Neural cell (in vitro differentiated cells): ENCODE data around the gene RNF25.
A peak's percentile ranks its signal among the peaks of the same experiment; 100 is the strongest.

ENCODE experiments used
- POLR2AphosphoS5 ChIP-seq: IDR thresholded peaks from 2 replicates; pipeline ENCODE4 v1.6.1; 2012
- SMC3 ChIP-seq: fragments of 450-650 bp; conservative IDR thresholded peaks from 2 replicates; pipeline ENCODE4 v1.6.1; 2014; ENCODE audit warnings: antibody characterized with exemption, mild to moderate bottlenecking, moderate library complexity; ENCODE audit not compliant: poor library complexity
- TF ChIP-seq, protein P1 (sequence below): IDR thresholded peaks from 2 replicates; pipeline ENCODE4 v1.6.1; 2012; ENCODE audit warnings: borderline replicate concordance
- TF ChIP-seq, protein P2 (sequence below): fragments of 450-650 bp; IDR thresholded peaks from 2 replicates; pipeline ENCODE4 v1.5.1; 2014; ENCODE audit warnings: antibody characterized with exemption, mild to moderate bottlenecking, moderate library complexity; ENCODE audit not compliant: poor library complexity, severe bottlenecking

DNA sequence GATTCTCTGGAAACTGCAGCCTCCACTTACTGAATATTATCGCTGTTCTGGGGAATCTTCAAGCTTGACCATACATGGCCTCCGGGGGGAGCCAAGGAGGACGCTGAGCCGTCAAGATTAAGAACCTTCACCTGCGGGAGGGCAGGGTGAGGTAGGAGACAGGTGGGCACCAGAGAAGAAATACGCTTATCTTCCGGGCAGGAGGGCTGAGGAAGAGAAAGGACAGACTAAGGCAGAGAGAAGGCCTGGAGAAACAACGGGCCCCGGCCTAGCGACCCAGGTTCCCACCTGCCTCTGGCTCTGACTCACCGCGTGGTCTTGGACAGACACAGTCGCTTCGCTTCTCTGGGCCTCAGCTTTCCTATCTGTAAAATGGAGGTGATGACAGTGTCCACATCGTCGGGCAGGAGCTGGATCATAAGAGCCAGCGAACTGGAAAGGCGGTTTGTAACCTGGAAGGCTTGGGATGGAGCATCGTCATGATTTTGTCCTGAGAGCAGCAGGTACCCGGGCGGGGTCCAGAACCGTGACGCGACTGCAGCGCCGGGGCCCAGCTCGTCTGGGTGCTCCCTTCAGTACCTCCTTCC, 13.0 kb downstream of the RNF25 start:
- no peak for TF ChIP-seq POLR2AphosphoS5
- TF ChIP-seq SMC3 = peak; percentile 30
- TF ChIP-seq, protein P1, sequence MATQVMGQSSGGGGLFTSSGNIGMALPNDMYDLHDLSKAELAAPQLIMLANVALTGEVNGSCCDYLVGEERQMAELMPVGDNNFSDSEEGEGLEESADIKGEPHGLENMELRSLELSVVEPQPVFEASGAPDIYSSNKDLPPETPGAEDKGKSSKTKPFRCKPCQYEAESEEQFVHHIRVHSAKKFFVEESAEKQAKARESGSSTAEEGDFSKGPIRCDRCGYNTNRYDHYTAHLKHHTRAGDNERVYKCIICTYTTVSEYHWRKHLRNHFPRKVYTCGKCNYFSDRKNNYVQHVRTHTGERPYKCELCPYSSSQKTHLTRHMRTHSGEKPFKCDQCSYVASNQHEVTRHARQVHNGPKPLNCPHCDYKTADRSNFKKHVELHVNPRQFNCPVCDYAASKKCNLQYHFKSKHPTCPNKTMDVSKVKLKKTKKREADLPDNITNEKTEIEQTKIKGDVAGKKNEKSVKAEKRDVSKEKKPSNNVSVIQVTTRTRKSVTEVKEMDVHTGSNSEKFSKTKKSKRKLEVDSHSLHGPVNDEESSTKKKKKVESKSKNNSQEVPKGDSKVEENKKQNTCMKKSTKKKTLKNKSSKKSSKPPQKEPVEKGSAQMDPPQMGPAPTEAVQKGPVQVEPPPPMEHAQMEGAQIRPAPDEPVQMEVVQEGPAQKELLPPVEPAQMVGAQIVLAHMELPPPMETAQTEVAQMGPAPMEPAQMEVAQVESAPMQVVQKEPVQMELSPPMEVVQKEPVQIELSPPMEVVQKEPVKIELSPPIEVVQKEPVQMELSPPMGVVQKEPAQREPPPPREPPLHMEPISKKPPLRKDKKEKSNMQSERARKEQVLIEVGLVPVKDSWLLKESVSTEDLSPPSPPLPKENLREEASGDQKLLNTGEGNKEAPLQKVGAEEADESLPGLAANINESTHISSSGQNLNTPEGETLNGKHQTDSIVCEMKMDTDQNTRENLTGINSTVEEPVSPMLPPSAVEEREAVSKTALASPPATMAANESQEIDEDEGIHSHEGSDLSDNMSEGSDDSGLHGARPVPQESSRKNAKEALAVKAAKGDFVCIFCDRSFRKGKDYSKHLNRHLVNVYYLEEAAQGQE = no peak
- TF ChIP-seq, protein P2, sequence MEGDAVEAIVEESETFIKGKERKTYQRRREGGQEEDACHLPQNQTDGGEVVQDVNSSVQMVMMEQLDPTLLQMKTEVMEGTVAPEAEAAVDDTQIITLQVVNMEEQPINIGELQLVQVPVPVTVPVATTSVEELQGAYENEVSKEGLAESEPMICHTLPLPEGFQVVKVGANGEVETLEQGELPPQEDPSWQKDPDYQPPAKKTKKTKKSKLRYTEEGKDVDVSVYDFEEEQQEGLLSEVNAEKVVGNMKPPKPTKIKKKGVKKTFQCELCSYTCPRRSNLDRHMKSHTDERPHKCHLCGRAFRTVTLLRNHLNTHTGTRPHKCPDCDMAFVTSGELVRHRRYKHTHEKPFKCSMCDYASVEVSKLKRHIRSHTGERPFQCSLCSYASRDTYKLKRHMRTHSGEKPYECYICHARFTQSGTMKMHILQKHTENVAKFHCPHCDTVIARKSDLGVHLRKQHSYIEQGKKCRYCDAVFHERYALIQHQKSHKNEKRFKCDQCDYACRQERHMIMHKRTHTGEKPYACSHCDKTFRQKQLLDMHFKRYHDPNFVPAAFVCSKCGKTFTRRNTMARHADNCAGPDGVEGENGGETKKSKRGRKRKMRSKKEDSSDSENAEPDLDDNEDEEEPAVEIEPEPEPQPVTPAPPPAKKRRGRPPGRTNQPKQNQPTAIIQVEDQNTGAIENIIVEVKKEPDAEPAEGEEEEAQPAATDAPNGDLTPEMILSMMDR = peak; percentile 54
